ENCODE measurements around the gene LRMDA. TPM values are rescaled to one million over a fixed set of nuclear protein-coding genes. Genes with fewer than 3 reads are reported as not detected.

Gene LRMDA
- total and polyA plus RNA-seq, 2 donors (not counting 3 experiments of a cell fraction or from before 2014, with no cell fraction given): 9.7 to 18.0 TPM

GRCh38 chr10:75450644-75451640 lies 19.5 kb downstream of the LRMDA start:
- no peak for FAIRE-seq
- H3K4me2 ChIP-seq (ENCODE audit: insufficient read depth, low read length): no peak overlapping the region
- intact Hi-C loops (cut with micrococcal nuclease): no loop called here
- peaks cover 2 to 4% of the 10 kb centered on the region in 2 experiments for H3K27me3 ChIP-seq (ENCODE audit: control insufficient read depth in 2 of 2, insufficient read depth in 2 of 2, low read length in 2 of 2)
- ChIA-PET POLR2A (interaction anchor here (0.6 kb wide), 1 partner anchor 17 kb away, joined by 3 read pairs; no protein-coding TSS in a partner anchor), CTCF (no interaction called here)
- H4K20me1 ChIP-seq (replicated peaks; ENCODE audit: control insufficient read depth, extremely low read depth, insufficient read depth, low read length): no peaks in the 10 kb centered on the region
- no peak for DNase-seq (ENCODE audit: low read depth, low spot score)
- no peaks in the 10 kb centered on the region for H3K79me2 ChIP-seq (ENCODE audit: control insufficient read depth, insufficient read depth, low read length)
- H3K4me1 ChIP-seq (ENCODE audit: control insufficient read depth, extremely low read depth, insufficient read depth, low read length): no peaks in the 10 kb centered on the region
- no peaks in the 10 kb centered on the region for H3K9me3 ChIP-seq (replicated peaks; ENCODE audit: control insufficient read depth, insufficient read depth, low read length)
- no peaks in the 10 kb centered on the region for H3K36me3 ChIP-seq (ENCODE audit: control insufficient read depth in 2 of 2, extremely low read depth in 1 of 2, insufficient read depth in 2 of 2, low read length in 2 of 2)
- H3K27ac ChIP-seq (ENCODE audit: insufficient read depth, low read depth, low read length): no peak overlapping the region
- H3K4me3 ChIP-seq (replicated peaks in 1 of 3; ENCODE audit: insufficient read depth in 1 of 3, low read depth in 1 of 3, low read length in 3 of 3): no peak overlapping the region
- no peak overlapping the region for H3K9ac ChIP-seq (replicated peaks; ENCODE audit: extremely low read depth, insufficient read depth, low read length)
- H3K9me1 ChIP-seq (replicated peaks; ENCODE audit: control insufficient read depth, extremely low read depth, insufficient read depth, low read length): no peaks in the 10 kb centered on the region
- dilution Hi-C loops (cut with MboI; ENCODE audit: extremely low pct_ligation_motif_present, low sequenced_read_pairs): no loop called here
- TF ChIP-seq FOS (IDR thresholded peaks at IDR 0.05; ENCODE audit: borderline replicate concordance, insufficient read depth, low read length) (no peak), EZH2 (IDR thresholded peaks at IDR 0.05; ENCODE audit: borderline replicate concordance, low read depth, low read length, severe bottlenecking) (no peak), GATA2 (IDR thresholded peaks at IDR 0.05; ENCODE audit: insufficient read depth, insufficient read length, low read depth, low read length) (no peak), MAX (IDR thresholded peaks at IDR 0.05; ENCODE audit: insufficient read depth, insufficient read length) (no peak), MYC (IDR thresholded peaks at IDR 0.05; ENCODE audit: low read depth, low read length) (no peak), CTCF (IDR thresholded peaks at IDR 0.05; ENCODE audit: extremely low read depth in 1 of 2, insufficient read depth in 1 of 2, low read depth in 1 of 2, low read length in 2 of 2) (no peak), POLR2AphosphoS5 (IDR thresholded peaks at IDR 0.05; ENCODE audit: insufficient read depth, low read depth, low read length) (no peak), POLR2A (IDR thresholded peaks at IDR 0.05; ENCODE audit: low read depth, low read length) (no peak), JUN (IDR thresholded peaks at IDR 0.05; ENCODE audit: borderline replicate concordance, insufficient read depth, insufficient read length, low read depth) (no peak)
- H2AFZ ChIP-seq (ENCODE audit: low read depth, low read length): no peak overlapping the region
- BruUV-seq (replicated peaks): no TSS peak
